GM19438 (cell line): Measurements from ENCODE around the gene ZNF628.
"Not testable (repeated sequence)": the region's sequence is repeated elsewhere in the genome, so short reads cannot be mapped to it uniquely, and the experiment has no call there.

Experiments
- ATAC-seq: cut with Tn5 transposase; IDR thresholded peaks from one replicate; pipeline ENCODE4 v1.9.1; 2021; ENCODE audit warnings: low read depth; ENCODE audit not compliant: unreplicated experiment

The ZNF628 gene

DNA sequence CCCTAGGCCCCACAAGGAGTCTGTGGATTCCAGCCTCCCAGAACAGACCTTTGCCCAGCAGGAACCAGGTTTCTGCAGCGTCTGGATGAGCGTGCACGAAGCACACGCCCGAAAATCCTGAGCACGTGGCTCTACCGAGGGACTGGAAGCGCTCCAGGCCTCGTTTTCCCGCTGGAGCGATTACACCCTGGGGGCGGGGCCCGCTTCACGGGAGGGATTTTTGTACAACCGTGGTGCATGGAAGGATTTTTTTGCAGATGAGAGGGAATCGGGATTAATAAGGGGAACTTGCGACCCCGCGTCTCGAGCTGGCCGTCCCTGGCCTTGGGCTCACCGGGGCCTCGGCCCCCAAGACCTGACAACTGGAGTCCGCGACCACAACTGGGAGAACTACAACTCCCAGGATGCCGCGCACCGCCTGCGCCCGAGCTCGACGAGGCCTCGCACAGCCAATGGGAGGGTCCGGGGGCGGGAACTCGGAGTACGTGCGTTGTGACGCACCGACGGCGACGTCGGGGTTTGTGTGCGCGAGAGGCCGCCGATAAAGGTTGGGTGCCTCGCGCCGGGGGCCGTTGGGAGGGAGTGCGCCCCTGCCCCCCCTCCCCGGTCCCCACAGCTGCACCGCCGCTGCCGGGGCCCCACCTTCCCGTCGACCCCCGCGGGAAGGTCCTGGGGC lies at the start of gene ZNF628:
Gene ZNF628, plus strand, starts transcription at position 518 of the 676 bp plus-strand sequence. CDS start 3,294 bp downstream, outside the sequence.
- ATAC-seq, result peak; percentile 83

- no peak for ATAC-seq
Observed at GRCh38 chr19:55431183-55431582, 45.2 kb upstream of the ZNF628 start.

DNA sequence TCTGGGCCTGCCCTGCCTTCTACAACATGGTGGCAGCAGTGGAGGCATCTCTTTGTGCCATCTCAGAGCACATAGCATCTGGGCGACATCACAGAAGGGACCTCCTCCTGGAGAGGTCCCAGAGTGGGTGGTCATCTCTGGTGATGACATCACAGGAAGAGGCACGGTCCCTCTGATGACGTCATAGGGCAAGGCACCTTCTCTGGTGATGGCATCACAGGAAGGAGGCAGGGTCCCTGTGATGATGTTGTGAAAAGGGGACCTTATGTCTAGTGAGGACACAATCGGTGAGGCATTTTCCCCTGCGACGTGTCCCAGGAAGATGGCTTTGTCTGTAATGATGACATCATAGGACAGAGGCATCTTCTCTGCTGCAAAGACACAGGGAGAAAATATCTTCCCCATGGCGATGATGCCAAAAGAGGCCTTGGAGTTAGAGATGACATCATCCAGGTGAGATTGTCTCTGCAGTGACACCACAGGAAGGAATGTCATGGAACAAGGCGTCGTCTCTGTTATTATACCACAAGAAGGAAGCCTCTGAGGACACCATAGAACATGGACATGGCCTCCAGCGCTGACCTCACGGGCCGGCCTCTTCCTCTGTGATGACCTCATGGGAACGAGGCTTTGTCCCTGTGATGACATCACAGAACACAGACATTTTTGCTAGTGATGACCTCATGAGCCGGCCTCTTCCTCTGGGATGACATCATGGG lies 44.0 kb upstream of the ZNF628 start:
- ATAC-seq, result no peak

- ATAC-seq, result no peak
Observed at GRCh38 chr19:55433292-55433691, 43.1 kb upstream of the ZNF628 start.

GRCh38 chr19:55434356-55434919 lies 42.0 kb upstream of the ZNF628 start:
- ATAC-seq, result no peak

DNA sequence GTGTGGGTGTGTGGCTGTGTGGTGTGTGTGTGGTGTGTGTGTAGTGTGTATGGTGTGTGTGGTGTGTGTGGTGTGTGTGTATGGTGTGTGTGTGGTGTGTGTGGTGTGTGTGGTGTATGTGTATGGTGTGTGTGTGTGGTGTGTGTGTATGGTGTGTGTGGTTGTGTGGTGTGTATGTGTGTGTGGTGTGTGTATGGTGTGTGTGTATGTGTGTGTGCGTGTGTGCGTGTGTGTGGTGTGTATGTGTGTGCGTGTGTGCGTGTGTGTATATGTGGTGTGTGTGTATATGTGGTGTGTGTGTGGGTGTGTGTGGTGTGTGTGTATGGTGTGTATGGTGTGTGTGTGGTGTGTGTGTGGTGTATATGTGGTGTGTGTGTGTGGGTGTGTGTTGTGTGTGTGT lies 41.4 kb upstream of the ZNF628 start:
- no peak for ATAC-seq

GRCh38 chr19:55436847-55437246 lies 39.6 kb upstream of the ZNF628 start:
- no peak for ATAC-seq

DNA sequence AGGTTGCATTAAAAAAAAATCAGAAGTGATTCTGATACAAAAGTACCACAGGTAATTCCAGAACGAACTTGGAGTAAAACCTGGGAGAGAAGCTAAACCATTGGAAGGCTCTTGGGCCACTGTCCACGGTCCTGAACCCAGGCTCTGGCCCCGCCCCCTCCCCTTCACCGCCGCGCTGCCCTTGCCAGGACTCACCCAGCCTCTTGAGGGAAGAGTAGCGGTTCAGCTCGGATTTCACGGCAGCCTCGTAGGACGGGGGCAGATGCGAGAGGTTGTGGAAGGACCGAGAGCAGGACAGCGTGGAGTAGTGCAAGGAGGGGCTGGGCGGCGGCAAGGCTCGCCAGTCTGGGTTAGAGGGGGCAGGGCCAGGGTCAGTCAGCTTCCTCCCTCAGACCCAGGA lies 39.0 kb upstream of the ZNF628 start:
- no peak for ATAC-seq

DNA sequence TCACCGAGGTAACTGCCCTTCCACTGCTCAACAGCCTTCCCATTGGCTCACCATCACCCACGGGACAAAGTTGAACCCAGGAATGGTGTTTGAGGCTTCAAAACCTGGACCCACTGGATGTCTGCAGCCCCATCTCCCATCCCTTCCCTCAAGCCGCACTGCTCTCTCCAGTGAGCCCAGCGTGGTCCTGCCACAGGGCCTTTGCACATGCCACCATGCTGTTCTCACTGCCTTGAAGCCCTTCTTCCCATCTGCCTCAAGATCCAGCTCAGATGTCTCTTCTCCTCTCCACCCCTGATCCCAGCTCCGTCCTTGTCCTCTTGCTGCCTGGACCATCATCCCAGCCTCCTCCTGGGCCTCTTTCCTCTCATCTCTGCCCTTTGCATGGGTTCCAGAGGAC lies 37.4 kb upstream of the ZNF628 start:
- no peak for ATAC-seq

DNA sequence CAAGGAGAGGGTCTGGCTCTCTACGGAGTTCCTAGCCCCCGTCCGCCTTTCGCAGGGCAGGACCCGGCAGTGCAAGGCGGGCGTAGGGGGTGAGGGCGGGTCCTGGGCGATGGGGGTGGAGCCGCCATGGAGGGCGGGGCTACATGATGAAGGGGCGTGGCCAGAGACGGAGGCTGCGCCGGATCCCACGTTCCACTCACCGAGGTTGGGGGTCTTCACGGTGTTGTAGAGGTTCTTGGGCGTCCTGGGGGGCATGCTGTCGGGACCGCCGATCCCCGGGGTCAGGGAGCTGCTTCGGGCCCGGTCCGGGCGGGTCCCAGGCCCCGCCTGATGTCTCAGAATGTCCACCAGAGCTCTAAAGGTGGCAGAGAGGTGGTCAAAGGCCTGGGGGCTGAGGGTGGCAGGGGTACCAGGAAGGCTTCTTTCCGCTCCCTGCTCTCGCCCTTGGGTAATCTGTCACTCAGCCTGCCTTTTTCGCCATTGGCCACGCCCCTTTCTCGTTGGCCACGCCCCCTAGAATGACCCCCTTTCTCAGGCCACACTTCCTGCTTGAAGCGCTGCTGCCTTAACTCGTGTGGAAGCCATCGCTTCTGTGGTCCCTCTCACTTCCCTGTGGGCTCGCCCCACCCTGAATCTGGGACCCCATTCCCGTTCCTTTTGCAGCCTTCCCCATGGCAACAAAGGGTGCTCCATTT lies 35.9 kb upstream of the ZNF628 start:
- ATAC-seq, result no peak

- no peak for ATAC-seq
Observed at GRCh38 chr19:55441319-55441691, 35.1 kb upstream of the ZNF628 start.

- ATAC-seq, result no peak
Observed at GRCh38 chr19:55441692-55442321, 34.6 kb upstream of the ZNF628 start.

DNA sequence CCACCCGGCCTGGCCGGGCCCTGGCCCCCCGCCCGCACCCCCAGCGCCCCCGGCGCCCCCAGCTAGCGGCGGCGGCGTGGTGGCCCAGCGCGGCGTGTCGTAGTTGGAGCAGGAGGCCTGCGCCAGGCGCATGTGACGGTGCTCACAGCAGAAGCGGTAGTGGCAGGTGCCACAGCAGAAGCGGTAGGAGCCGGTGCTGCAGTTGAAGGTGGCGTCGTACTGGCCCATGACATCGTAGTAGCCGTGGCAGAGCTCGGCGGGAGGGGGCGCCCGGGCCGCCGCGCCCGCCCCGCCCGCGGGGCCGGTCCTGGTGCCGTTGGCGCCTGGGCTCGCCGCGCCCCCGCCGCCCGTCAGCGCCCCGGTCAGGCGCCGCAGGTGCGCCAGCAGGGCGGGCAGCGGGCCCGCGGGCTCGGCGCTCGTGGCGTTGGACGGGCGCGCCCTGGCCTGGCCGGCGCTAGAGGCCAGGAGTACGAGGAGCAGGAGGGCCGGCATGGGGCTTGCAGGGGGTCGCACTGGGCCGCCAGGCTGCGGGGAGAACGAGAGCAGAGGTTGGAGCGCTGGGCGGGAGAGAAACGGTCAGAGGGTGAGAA lies 34.0 kb upstream of the ZNF628 start:
- no peak for ATAC-seq

GRCh38 chr19:55443045-55443823 lies 33.2 kb upstream of the ZNF628 start, which contains the start of gene SHISA7:
TSS of gene SHISA7 (minus strand) at chr19:55443300. CDS start at chr19:55442863, 437 bp downstream.
- ATAC-seq, result no peak

DNA sequence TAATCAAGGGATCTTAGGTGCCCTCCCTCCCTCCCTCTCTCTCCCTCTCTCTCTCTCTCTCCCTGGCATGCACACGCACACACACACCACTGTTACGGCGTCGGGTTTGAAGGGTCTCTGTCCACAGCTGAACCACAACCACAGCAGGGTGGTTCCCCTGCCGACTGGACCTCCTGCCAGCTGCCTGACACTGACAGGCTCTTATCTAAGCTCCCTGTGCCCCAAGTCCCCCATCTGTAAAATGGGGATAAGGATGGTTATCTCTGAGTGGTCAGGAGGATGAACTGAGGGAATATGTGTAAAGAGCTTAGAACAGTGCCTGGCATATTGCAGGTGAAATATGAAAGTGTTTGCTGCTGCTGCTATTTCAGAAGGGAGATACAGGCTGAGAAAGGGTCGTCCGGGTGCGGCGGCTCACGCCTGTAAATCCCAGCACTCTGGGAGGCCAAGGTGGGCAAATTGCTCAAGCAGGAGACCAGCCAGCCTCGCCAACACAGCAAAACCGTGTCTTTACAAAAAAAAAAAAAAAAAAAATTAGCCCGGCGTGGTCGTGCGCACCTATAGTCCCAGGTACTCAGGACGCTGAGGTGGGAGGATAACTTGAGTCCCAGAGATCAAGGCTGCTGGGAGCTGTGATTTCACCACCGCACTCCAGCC lies 32.5 kb upstream of the ZNF628 start:
- no peak for ATAC-seq

GRCh38 chr19:55444646-55445045 lies 31.8 kb upstream of the ZNF628 start:
- ATAC-seq, result no peak

GRCh38 chr19:55446060-55446459 lies 30.4 kb upstream of the ZNF628 start:
- ATAC-seq, result no peak

DNA sequence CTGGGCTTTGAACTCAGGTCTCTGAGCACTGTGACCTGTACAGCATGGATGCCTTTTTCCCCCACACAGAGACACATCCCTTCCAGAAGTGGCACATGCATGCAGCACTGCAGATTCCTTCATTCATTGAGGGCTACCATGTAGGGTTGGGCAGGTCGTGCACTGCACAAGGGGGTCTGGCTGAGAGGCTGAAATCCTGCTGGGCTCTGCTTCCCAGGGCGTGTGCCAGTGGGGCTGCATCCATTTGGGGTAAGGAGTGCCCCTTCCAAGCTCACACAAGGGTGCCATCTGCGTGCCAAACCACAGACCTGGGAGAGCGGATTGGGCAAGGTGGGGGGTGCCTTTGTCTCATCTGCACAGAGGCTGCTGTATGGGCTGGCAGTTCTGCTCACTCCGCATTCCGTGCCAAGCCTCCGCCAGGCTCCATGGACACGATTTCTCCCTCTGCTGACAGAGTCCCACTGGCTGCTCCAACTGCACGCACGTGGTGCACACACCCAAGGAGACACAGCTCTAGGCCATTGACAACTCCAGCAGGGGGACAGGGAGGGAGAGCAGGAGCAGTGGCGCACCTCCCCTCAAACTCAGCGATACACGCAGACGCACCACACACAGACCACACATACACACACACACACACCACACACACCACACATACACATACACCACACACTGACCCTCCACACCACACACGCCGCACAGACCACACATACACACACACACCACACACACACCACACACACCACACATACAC lies 28.8 kb upstream of the ZNF628 start:
- no peak for ATAC-seq

GRCh38 chr19:55448175-55448490 lies 28.3 kb upstream of the ZNF628 start:
- not testable (repeated sequence) for ATAC-seq
